GM23338 (cell line): ENCODE results near the gene AGAP2. TPM values are rescaled to one million over a fixed set of nuclear protein-coding genes. Genes with fewer than 3 reads are reported as not detected.

Experiments
- ATAC-seq: fragments of 200-7000 bp; cut with Tn5 transposase; 3 replicates; pipeline ENCODE4 v1.9.1; 2020
- DNase-seq: peaks from one replicate; pipeline ENCODE4 v3.0.0-alpha.2; 2015; ENCODE audit warnings: low spot score
- H2AFZ ChIP-seq: fragments of 200-600 bp; sonication (generic); 2 replicates; pipeline ENCODE4 v1.8.0; 2016; ENCODE audit warnings: antibody characterized with exemption, mild to moderate bottlenecking, moderate library complexity
- H3F3A ChIP-seq: fragments of 200-600 bp; sonication (generic); replicated peaks from 2 replicates; pipeline ENCODE4 v1.8.0; 2017; ENCODE audit warnings: antibody characterized with exemption, mixed run types, low read depth
- H3K27ac ChIP-seq: fragments of 200-600 bp; sonication (generic); 2 replicates; pipeline ENCODE4 v1.6.1; 2016; ENCODE audit warnings: low read depth
- H3K27me3 ChIP-seq: fragments of 200-600 bp; sonication (generic); 2 replicates; pipeline ENCODE4 v1.8.0; 2016; ENCODE audit warnings: mild to moderate bottlenecking, mixed run types, moderate library complexity; ENCODE audit not compliant: insufficient read depth
- H3K36me3 ChIP-seq: fragments of 200-600 bp; sonication (generic); 2 replicates; pipeline ENCODE4 v1.8.0; 2016; ENCODE audit warnings: mild to moderate bottlenecking; ENCODE audit not compliant: insufficient read depth
- H3K4me1 ChIP-seq: fragments of 200-600 bp; sonication (generic); 2 replicates; pipeline ENCODE4 v1.8.0; 2016; ENCODE audit warnings: mild to moderate bottlenecking, moderate library complexity; ENCODE audit not compliant: insufficient read depth
- H3K4me2 ChIP-seq: fragments of 200-600 bp; sonication (generic); 2 replicates; pipeline ENCODE4 v1.7.1; 2017; ENCODE audit warnings: mixed run types
- H3K4me3 ChIP-seq: fragments of 200-600 bp; sonication (generic); 2 replicates; pipeline ENCODE4 v1.6.1; 2016; ENCODE audit warnings: mixed run types
- H3K79me2 ChIP-seq: fragments of 200-600 bp; sonication (generic); replicated peaks from 2 replicates; pipeline ENCODE4 v1.8.0; 2017; ENCODE audit warnings: mild to moderate bottlenecking; ENCODE audit not compliant: insufficient read depth
- H3K9me2 ChIP-seq: fragments of 200-600 bp; sonication (generic); 2 replicates; pipeline ENCODE4 v1.8.0; 2017; ENCODE audit not compliant: insufficient read depth
- H4K20me1 ChIP-seq: fragments of 200-600 bp; sonication (generic); replicated peaks from 2 replicates; pipeline ENCODE4 v1.8.0; 2017; ENCODE audit warnings: mild to moderate bottlenecking; ENCODE audit not compliant: insufficient read depth
- H3K27ac Mint-ChIP-seq: 2 replicates; pipeline ENCODE4 v1.8.0; 2020; ENCODE audit warnings: inconsistent platforms, mild to moderate bottlenecking, moderate library complexity, mixed read lengths
- H3K27me3 Mint-ChIP-seq: 3 replicates; pipeline ENCODE4 v1.8.0; 2022; ENCODE audit warnings: low read depth, mild to moderate bottlenecking, moderate library complexity, mixed read lengths, inconsistent platforms; ENCODE audit not compliant: insufficient read depth, poor library complexity
- H3K36me3 Mint-ChIP-seq: 3 replicates; pipeline ENCODE4 v1.8.0; 2021; ENCODE audit warnings: low read depth, mild to moderate bottlenecking, inconsistent platforms, moderate library complexity, mixed read lengths
- H3K4me1 Mint-ChIP-seq: 3 replicates; pipeline ENCODE4 v1.8.0; 2020; ENCODE audit warnings: mild to moderate bottlenecking, inconsistent platforms, mixed read lengths
- H3K4me3 Mint-ChIP-seq: 3 replicates; pipeline ENCODE4 v1.8.0; 2021; ENCODE audit warnings: moderate library complexity, mild to moderate bottlenecking, inconsistent platforms, mixed read lengths
- H3K9me3 Mint-ChIP-seq: 3 replicates; pipeline ENCODE4 v1.8.0; 2020; ENCODE audit warnings: moderate library complexity, mild to moderate bottlenecking, inconsistent platforms, mixed read lengths
- CREB1 ChIP-seq: fragments of 250-450 bp; sonication (Bioruptor Pico); IDR thresholded peaks from 2 replicates; pipeline ENCODE4 v1.5.0; 2020; ENCODE audit warnings: low read depth, mild to moderate bottlenecking, moderate library complexity
- ETS1 ChIP-seq: IDR thresholded peaks from 2 replicates; pipeline ENCODE4 v1.6.1; 2016; ENCODE audit warnings: antibody characterized with exemption
- EZH2 ChIP-seq: fragments of 200-600 bp; sonication (generic); IDR thresholded peaks from one replicate; pipeline ENCODE4 v1.8.0; 2017; ENCODE audit warnings: antibody characterized with exemption, mild to moderate bottlenecking, low read depth; ENCODE audit not compliant: unreplicated experiment
- POLR2AphosphoS5 ChIP-seq: IDR thresholded peaks from 2 replicates; pipeline ENCODE4 v1.6.1; 2016; ENCODE audit warnings: antibody characterized with exemption, low read depth
- ZNF462 ChIP-seq: fragments of 250-450 bp; sonication (Bioruptor Pico); IDR thresholded peaks from 2 replicates; pipeline ENCODE4 v1.5.0; 2020; ENCODE audit warnings: mild to moderate bottlenecking, moderate library complexity
- polyA plus RNA-seq: library from polyadenylated mRNA; unstranded; fragments of >200 nt; fragmentation: Nextera tagmentation; extraction: Ambion mirVana; gene quantifications from 2 replicates; pipeline ENCODE4 v1.2.1, GENCODE V29; 2016
- total RNA-seq: library from RNA; depleted of rRNA; stranded (reverse); fragments of >200 nt; shearing (Covaris generic); gene quantifications from 2 replicates; pipeline ENCODE4 v1.2.3, GENCODE V29; 2014

The AGAP2 gene
- total and polyA plus RNA-seq, 2 experiments from 2014 or later: 0.36 to 1.3 TPM

- ATAC-seq: no peak
- H3K9me3 Mint-ChIP-seq: peaks cover 1% of the 10 kb centered on the region
- peaks cover 28% of the 10 kb centered on the region for H3K4me1 Mint-ChIP-seq
- Histone ChIP-seq H3F3A (peaks cover 17% of the 10 kb centered on the region), H3K9me2 (no peaks in the 10 kb centered on the region), H3K27me3 (peaks cover 75% of the 10 kb centered on the region), H3K79me2 (no peaks in the 10 kb centered on the region), H3K4me3 (no peak overlapping the region), H3K4me1 (peaks cover 14% of the 10 kb centered on the region), H3K27ac (no peak overlapping the region), H3K36me3 (peaks cover 3% of the 10 kb centered on the region; the same call in 1 of the 2 replicates), H3K4me2 (no peak overlapping the region), H4K20me1 (no peaks in the 10 kb centered on the region), H2AFZ (no peak overlapping the region)
- no peak overlapping the region for H3K4me3 Mint-ChIP-seq
- TF ChIP-seq ETS1 (no peak), ZNF462 (no peak)
- peaks cover 7% of the 10 kb centered on the region for H3K36me3 Mint-ChIP-seq
- no peak for DNase-seq
- H3K27me3 Mint-ChIP-seq: peaks cover 66% of the 10 kb centered on the region
- no peak overlapping the region for H3K27ac Mint-ChIP-seq
Observed at GRCh38 chr12:57741413-57741789, 2.9 kb upstream of the AGAP2 start.

GRCh38 chr12:57740656-57741412, 2.3 kb upstream of the AGAP2 start:
- Mint-ChIP-seq H3K4me1 (peaks cover 30% of the 10 kb centered on the region), H3K27ac (no peak overlapping the region), H3K4me3 (no peak overlapping the region; the same call in 2 of the 3 replicates), H3K9me3 (peaks cover 2% of the 10 kb centered on the region), H3K27me3 (peaks cover 71% of the 10 kb centered on the region), H3K36me3 (peaks cover 2% of the 10 kb centered on the region; the same call in 2 of the 3 replicates)
- no peak overlapping the region for H3K4me2 ChIP-seq
- H3K4me3 ChIP-seq: no peak overlapping the region
- no peak for ATAC-seq
- H2AFZ ChIP-seq: no peak overlapping the region
- H3K4me1 ChIP-seq: peaks cover 15% of the 10 kb centered on the region
- no peaks in the 10 kb centered on the region for H3K9me2 ChIP-seq
- no peak overlapping the region for H3K27ac ChIP-seq
- peaks cover 81% of the 10 kb centered on the region for H3K27me3 ChIP-seq
- DNase-seq: no peak
- H3K36me3 ChIP-seq: no peaks in the 10 kb centered on the region
- no peaks in the 10 kb centered on the region for H4K20me1 ChIP-seq
- H3F3A ChIP-seq: peaks cover 16% of the 10 kb centered on the region
- H3K79me2 ChIP-seq: no peaks in the 10 kb centered on the region
- no peak for TF ChIP-seq CREB1 (CRISPR knock-in tag)
- no peak for TF ChIP-seq POLR2AphosphoS5
- no peak for TF ChIP-seq EZH2
